Superior temporal gyrus (tissue), 1 donor: ENCODE measurements around the gene MYOF.
A peak's percentile ranks its signal among the peaks of the same experiment; 100 is the strongest.
"Not testable (repeated sequence)": the region's sequence is repeated elsewhere in the genome, so short reads cannot be mapped to it uniquely, and the experiment has no call there.

Experiments used
- DNase-seq: peaks from one replicate; pipeline ENCODE4 v3.0.0-alpha.2; 2016; ENCODE audit errors: extremely low spot score

The MYOF gene

DNA sequence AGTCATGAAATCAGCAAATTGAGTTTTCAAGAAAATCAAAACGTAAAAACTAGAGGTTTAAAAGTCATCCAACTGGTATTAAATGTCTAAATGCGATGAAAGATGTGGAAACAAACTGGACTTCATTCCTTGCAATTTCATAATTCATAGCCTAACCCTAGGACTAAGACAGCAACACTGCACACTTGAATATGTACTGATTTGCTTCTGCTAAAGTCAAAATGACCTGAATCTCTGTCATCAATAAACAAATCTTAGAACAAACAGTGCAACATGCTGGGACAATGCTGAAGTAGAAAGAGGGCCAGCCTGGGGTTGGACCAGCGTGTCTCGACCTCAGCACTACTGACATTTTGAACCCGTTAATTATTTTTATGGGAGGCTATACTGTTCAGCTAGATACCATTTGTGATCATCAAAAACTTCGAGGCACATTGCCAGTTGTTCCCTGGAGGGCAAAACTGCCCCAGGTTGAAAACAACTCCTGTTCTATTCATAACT lies 47.1 kb downstream of the MYOF start:
- DNase-seq = no peak

GRCh38 chr10:93431361-93431760 lies 50.8 kb downstream of the MYOF start:
- DNase-seq = no peak

GRCh38 chr10:93425861-93426260 lies 56.3 kb downstream of the MYOF start:
- no peak for DNase-seq

DNA sequence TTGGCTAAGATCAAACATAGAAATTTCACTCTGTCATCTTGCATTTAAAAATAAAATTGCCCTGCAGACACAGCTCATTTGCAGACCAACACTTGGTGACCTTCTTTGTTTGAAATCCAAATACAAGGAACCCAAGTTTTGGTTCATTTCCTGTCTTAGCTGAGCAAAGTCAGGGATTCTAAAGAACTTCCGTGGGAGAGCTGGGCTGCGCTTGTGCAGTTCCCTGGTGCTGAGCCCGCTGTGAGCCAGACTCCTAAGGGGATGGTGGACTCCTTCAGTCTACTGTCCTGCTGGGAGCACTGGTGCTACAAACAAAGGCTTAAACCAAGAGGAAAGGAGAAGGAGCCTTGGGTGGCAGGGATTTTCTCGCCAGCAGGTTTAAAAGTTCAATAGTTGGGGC lies 60.0 kb downstream of the MYOF start:
- DNase-seq = no peak

GRCh38 chr10:93420944-93421825 lies 60.9 kb downstream of the MYOF start:
- no peak for DNase-seq

- DNase-seq = peak; percentile 69
Observed at GRCh38 chr10:93420091-93420490, 62.0 kb downstream of the MYOF start.

GRCh38 chr10:93419016-93419415 lies 63.1 kb downstream of the MYOF start:
- not testable (repeated sequence) for DNase-seq

DNA sequence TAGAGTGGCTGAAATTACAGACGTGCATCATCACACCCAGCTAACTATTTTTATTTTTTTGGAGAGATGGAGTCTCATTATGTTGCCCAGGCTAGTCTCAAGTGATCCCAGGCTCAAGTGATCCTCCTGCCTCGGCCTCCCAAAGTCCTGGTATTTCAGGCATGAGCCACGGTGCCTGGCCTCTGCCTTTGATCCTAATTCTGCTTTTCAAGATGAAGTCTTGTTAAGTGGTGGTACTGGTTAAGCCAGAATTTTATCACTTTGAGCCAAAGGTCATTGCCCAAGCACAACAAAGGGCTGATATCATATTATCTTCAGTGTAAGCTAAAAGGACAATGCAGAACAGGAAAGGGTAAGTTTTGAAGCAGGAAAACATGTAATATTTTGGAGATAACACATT lies 64.2 kb downstream of the MYOF start:
- DNase-seq = no peak

DNA sequence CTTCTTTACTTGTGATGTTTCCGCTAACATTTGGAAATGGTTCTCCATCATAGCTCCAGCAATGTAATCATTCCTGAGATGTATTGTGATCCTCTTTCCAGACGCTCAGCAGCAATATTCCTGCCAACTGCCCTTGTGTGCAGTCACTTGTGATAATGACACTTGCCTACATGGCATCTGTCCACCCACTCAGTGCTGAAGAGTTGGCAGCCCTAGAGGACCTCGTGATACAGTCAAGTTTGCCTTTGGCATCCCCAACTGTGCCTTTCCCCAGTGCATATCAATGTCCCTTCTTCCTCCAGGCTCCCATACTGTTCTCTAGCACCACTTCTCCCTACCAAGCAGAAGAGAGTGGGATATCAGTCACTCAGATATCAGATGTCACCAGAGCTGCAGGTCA lies 64.9 kb downstream of the MYOF start:
- peak; percentile 34 for DNase-seq

- no peak for DNase-seq
Observed at GRCh38 chr10:93416824-93417223, 65.3 kb downstream of the MYOF start.

GRCh38 chr10:93415693-93416092 lies 66.4 kb downstream of the MYOF start:
- DNase-seq = no peak

DNA sequence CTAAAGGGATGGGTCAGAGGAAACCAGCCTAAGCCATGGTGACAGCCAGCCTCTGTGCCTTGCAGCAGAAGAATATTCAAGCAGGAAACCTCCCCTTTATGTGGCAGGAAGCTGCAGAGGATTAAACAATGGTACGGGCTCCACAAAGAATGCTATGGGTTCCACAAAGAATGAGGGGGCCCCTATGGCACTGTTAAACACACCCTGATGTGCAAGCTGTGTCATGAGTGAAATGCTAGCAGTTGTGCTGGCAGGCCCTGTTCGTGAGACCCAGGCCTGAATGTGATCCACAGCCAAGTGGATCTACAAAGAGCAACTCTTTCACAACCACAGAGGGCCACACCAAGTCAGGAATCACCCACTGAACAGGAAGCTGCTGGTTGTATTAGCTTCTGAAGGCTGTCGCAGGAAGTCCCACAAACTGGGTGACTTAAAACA lies 68.9 kb downstream of the MYOF start:
- DNase-seq = no peak

DNA sequence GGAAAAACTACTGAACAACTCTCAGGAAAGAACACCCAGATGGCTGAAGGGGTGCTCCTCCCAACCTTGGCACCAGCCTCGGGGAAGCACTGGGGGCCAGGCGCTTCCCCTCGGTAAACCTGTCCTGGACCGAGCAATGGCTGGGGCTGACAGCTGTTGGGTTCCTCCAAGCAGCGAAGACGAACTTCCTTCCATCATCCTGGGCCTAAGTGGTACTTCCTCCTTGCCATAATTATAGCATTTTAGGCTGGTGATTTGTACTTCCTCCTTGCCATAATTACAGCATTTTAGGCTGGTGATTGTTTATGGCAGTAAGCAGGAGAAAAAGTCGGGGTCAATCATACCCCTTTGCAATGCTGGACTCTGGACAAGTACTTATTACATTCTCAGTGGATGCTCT lies 69.3 kb downstream of the MYOF start:
- no peak for DNase-seq

- no peak for DNase-seq
Observed at GRCh38 chr10:93410697-93411348, 71.3 kb downstream of the MYOF start.

GRCh38 chr10:93408783-93409182 lies 73.4 kb downstream of the MYOF start:
- no peak for DNase-seq

- no peak for DNase-seq
Observed at GRCh38 chr10:93406364-93407145, 75.6 kb downstream of the MYOF start.

DNA sequence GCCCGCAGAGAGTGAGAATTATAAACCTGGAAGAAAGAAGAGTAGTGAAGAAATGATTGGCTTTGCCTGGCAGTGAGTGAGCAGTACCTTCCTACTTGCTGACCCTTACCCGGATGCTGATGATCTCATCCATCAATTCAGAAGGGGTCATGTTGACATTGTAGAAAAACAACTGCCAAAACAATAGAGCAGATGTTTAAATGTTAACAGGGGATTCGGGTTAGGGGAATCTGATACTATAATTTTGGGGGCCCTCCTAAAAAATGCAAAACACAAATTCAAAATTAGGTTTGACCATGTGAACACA lies 78.1 kb downstream of the MYOF start:
- no peak for DNase-seq

- DNase-seq = no peak
Observed at GRCh38 chr10:93403152-93404047, 78.7 kb downstream of the MYOF start.

DNA sequence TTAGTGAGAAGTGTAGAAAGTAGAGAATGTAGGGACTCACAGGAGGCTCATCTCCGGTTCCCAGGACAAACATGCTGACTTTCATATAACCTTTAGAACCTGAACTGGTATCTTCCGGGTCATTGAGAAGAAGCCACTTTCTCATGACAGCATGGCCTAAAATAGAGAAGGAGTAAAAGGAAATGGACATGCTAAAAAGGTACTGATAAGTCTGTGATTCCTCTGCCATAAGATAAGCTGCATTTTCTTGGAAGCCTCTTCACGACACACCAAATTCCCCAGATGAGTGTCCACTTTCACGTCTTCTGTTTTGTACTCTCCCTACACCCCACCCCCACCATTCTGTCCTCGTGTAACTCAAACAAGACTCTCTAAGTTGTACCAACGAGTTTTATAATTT lies 79.9 kb downstream of the MYOF start:
- DNase-seq = no peak

DNA sequence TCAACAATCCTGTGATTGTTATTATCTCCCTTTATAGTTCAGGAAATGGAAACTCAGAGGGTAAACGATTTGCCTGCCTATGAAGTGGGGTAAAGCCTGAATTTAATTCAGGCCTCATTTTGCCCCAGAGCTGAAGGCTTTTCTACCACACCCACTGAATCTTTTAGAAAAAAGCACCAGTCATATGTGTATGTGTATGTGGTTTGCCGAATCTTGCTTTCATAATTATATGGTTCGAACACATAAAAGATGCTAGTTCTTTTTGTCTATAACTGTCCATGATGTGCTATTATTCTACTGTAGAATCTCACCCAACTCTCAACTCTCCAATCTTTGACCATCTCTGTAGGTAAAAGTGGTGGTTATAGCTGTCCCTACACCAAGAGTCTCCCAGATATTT lies 83.6 kb downstream of the MYOF start:
- DNase-seq = no peak

DNA sequence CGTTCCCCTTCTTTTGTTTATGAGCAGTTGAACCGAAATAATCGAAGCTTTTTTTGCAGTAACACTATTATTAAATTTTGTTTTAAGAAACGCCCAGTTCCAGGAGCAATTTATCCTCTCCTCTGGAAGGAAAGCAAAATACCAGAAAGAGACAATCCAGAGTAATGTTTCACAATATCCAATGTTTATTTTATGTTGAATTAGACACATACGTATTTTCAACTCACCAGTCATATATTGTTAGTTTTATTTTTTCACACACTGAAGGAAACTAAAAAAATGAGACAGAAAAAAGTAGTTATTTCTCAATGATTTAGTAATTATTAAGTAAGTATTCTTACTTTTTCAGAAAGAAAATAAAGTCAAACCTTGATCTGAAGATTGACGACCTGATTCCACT lies 85.1 kb downstream of the MYOF start:
- DNase-seq = no peak
